BJ (cell line): ENCODE data around the gene CXXC5. TPM values are rescaled to one million over a fixed set of nuclear protein-coding genes. Genes with fewer than 3 reads are reported as not detected.

Experiments
- CTCF ChIA-PET: fragments of 350-600 bp; formaldehyde crosslinking; extraction: SDS; loops from one replicate; lab custom pipeline; 2021; ENCODE audit warnings: antibody characterized with exemption, inconsistent platforms; lab: Yijun Ruan, JAX
- POLR2A ChIA-PET: fragments of 300-600 bp; sonication (Branson Sonifier 250); formaldehyde crosslinking; extraction: SDS; loops from one replicate; lab custom pipeline; 2021; ENCODE audit warnings: antibody characterized with exemption; lab: Charles Lee
- DNase-seq: peaks from one replicate; pipeline ENCODE4 v3.0.0-alpha.2; 2011; ENCODE audit warnings: low read depth
- H3K27me3 ChIP-seq: 2 replicates; pipeline ENCODE4 v1.6.0; 2011; ENCODE audit warnings: low read length; ENCODE audit not compliant: control insufficient read depth, insufficient read depth
- H3K36me3 ChIP-seq: 2 replicates; pipeline ENCODE4 v1.5.1; 2011; ENCODE audit warnings: low read length; ENCODE audit not compliant: control insufficient read depth, insufficient read depth
- H3K4me3 ChIP-seq: 2 replicates; pipeline ENCODE4 v1.5.1; 2011; ENCODE audit warnings: low read depth, mild to moderate bottlenecking, control low read depth, low read length
- polyA plus RNA-seq: library from polyadenylated mRNA; depleted of rRNA; stranded (reverse); fragments of >200 nt; gene quantifications from 2 replicates; pipeline ENCODE4 v1.2.3, GENCODE V29; 2011
- TF ChIP-seq, protein P1 (sequence below): IDR thresholded peaks from 2 replicates; pipeline ENCODE4 v1.5.1; 2011; ENCODE audit warnings: low read depth, mild to moderate bottlenecking, control low read depth, inconsistent platforms, low read length, moderate library complexity; ENCODE audit not compliant: insufficient read depth

CXXC5 gene
- polyA plus RNA-seq, 1 experiment: 50.4 TPM

- ChIA-PET CTCF (interaction anchor here (1.7 to 2.7 kb wide), 2 partner anchors 10 to 65 kb away, joined by 7 to 14 read pairs; no protein-coding TSS in a partner anchor), POLR2A (no interaction called here)
- DNase-seq: no peak
- no peak overlapping the region for H3K4me3 ChIP-seq
- TF ChIP-seq, protein P1, sequence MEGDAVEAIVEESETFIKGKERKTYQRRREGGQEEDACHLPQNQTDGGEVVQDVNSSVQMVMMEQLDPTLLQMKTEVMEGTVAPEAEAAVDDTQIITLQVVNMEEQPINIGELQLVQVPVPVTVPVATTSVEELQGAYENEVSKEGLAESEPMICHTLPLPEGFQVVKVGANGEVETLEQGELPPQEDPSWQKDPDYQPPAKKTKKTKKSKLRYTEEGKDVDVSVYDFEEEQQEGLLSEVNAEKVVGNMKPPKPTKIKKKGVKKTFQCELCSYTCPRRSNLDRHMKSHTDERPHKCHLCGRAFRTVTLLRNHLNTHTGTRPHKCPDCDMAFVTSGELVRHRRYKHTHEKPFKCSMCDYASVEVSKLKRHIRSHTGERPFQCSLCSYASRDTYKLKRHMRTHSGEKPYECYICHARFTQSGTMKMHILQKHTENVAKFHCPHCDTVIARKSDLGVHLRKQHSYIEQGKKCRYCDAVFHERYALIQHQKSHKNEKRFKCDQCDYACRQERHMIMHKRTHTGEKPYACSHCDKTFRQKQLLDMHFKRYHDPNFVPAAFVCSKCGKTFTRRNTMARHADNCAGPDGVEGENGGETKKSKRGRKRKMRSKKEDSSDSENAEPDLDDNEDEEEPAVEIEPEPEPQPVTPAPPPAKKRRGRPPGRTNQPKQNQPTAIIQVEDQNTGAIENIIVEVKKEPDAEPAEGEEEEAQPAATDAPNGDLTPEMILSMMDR: no peak
- H3K27me3 ChIP-seq: no peaks in the 10 kb centered on the region
- H3K36me3 ChIP-seq: no peaks in the 10 kb centered on the region
These were observed 52.5 kb downstream of the CXXC5 start for GRCh38 chr5:139700711-139701055.

GRCh38 chr5:139701056-139701741 is 53.0 kb downstream of the CXXC5 start:
- POLR2A ChIA-PET: no interaction called here
- DNase-seq: no peak
- no peak overlapping the region for H3K4me3 ChIP-seq

DNA sequence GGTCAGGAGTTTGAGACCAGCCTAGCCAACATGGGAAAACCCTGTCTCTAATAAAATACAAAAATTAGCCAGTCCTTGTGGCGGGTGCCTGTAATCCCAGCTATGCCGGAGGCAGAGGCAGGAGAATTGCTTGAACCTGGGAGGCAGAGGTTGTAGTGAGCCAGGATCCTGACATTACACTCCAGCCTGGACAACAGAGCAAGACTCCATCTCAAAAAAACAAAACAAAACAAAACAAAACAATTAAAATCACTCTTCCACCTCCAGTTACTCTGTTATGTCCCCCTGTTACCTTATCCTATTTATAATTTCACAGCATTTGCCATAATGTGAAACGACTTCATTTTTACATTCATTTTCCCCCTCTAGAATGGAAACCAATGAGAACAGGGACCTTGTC is 54.4 kb downstream of the CXXC5 start:
- H3K36me3 ChIP-seq: no peaks in the 10 kb centered on the region
- TF ChIP-seq, protein P1: no peak
- ChIA-PET CTCF (interaction anchor here (0.9 kb wide), 1 partner anchor 67 kb away, joined by 3 read pairs; no protein-coding TSS in a partner anchor), POLR2A (no interaction called here)
- DNase-seq: no peak
- no peak overlapping the region for H3K4me3 ChIP-seq
- no peaks in the 10 kb centered on the region for H3K27me3 ChIP-seq

More at GRCh38 chr5:139701056-139701741, 53.0 kb downstream of the CXXC5 start:
- Histone ChIP-seq H3K36me3 (no peaks in the 10 kb centered on the region), H3K27me3 (no peaks in the 10 kb centered on the region)
- TF ChIP-seq, protein P1: no peak
- CTCF ChIA-PET: interaction anchor here (1.0 to 2.7 kb wide), 4 partner anchors 11 to 66 kb away, joined by 3 to 14 read pairs (median 5); no protein-coding TSS in a partner anchor

DNA sequence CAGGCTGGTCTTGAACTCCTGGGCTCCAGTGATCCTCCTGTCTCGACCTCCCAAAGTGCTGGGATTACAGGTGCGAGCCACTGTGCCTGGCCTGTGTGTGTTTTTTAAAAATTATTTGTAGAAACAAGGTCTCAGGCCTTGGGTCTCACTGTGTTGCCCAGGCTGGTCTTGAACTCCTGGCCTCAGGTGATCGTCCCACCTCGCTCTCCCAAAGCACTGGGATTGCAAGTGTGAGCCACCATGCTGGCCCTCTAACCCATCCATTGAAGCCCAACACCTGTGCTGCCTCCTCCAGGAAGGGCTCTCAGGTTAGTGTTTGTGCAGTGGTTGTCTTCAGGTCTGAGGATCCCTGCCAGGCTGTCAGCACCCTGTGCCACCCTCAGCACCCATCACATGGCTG is 56.6 kb downstream of the CXXC5 start:
- POLR2A ChIA-PET: no interaction called here
- Histone ChIP-seq H3K4me3 (no peak overlapping the region), H3K27me3 (no peaks in the 10 kb centered on the region), H3K36me3 (no peaks in the 10 kb centered on the region)
- CTCF ChIA-PET: interaction anchor here (1.4 kb wide), 1 partner anchor 61 kb away, joined by 7 read pairs; no protein-coding TSS in a partner anchor
- TF ChIP-seq, protein P1: no peak
- no peak for DNase-seq

- TF ChIP-seq, protein P1: no peak
- ChIA-PET CTCF (interaction anchor here (1.4 kb wide), 1 partner anchor 60 kb away, joined by 7 read pairs; no protein-coding TSS in a partner anchor), POLR2A (no interaction called here)
- H3K4me3 ChIP-seq: no peak overlapping the region
- H3K27me3 ChIP-seq: no peaks in the 10 kb centered on the region
- no peak for DNase-seq
- no peaks in the 10 kb centered on the region for H3K36me3 ChIP-seq
These were observed 57.0 kb downstream of the CXXC5 start for GRCh38 chr5:139705191-139705590.
